GM11168 (cell line): ENCODE data around the gene ATP5PB.

ENCODE experiments used
- in situ Hi-C: fragments of 300-500 bp; cut with MboI; formaldehyde crosslinking; loops from one replicate; pipeline ENCODE4 v1.12.0; 2022; ENCODE audit warnings: low sequenced_read_pairs; ENCODE audit not compliant: unreplicated experiment

ATP5PB gene

GRCh38 chr1:111474106-111474505, 24.8 kb downstream of the ATP5PB start:
- in situ Hi-C loops = no loop called here

DNA sequence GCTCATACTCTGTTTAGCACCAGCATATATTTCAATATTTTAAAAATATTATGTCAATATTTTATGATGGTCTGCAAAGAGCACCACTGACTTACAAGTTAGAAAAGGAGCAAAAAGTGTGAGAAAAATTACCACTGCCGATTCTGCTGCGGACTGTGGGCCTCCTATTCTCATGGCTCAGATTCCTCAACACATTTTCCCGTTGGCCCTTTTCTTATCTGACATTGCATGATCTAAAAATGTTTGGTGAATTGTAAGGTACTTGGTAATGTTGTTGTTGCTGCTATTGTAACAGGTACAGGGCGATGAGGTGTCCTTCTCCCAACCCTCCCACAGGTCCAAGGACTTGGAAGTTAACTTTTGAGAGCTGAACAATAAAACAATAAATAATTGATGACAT, 25.3 kb downstream of the ATP5PB start:
- in situ Hi-C loops = no loop called here

DNA sequence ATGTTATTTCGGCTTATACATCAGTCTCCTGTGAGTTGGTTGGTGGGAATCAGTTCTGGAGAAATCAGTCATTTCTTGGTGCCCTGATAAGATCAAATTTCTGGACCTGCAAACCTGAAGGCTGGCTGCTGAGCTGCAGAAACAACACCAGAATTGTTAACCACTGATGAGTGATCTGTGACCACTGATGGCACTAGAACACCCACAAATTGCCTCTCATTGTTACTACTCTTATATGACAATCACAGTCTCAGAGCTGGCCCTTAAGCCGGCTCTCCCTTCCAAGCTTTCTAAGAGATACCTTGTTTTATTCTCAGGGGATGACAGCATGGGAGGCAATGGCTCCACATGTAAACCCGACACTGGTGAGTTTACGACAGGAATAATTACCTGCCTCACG, 26.4 kb downstream of the ATP5PB start:
- in situ Hi-C loops = no loop called here

- in situ Hi-C loops = no loop called here
Measured at GRCh38 chr1:111476214-111476613, 26.9 kb downstream of the ATP5PB start.

- in situ Hi-C loops = no loop called here
Measured at GRCh38 chr1:111476761-111477309, 27.6 kb downstream of the ATP5PB start.

GRCh38 chr1:111480674-111481073, 31.4 kb downstream of the ATP5PB start:
- in situ Hi-C loops = no loop called here

- in situ Hi-C loops = no loop called here
Measured at GRCh38 chr1:111481387-111482221, 32.3 kb downstream of the ATP5PB start.

GRCh38 chr1:111483166-111483565, 33.9 kb downstream of the ATP5PB start:
- in situ Hi-C loops = no loop called here

DNA sequence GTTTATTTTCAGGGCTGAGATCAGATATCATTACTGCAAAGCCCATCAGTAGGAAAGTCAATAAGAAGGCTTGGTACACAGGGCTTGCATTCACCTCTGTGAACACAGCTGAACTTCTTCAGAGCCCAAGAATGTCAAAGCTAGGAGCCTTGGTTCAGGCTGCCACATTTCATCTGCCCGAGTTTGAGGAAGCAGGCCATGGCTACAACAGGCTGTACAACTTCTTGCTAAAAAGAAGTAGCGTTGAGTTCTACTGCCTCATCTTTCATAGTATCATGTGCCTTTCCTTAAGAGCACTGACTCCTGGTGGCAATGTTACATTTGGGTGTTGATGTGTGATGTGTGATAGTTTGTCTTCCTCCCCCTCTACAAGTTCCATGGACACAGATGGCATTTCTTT, 34.6 kb downstream of the ATP5PB start:
- in situ Hi-C loops = no loop called here

GRCh38 chr1:111484391-111485026, 35.2 kb downstream of the ATP5PB start:
- in situ Hi-C loops = no loop called here

DNA sequence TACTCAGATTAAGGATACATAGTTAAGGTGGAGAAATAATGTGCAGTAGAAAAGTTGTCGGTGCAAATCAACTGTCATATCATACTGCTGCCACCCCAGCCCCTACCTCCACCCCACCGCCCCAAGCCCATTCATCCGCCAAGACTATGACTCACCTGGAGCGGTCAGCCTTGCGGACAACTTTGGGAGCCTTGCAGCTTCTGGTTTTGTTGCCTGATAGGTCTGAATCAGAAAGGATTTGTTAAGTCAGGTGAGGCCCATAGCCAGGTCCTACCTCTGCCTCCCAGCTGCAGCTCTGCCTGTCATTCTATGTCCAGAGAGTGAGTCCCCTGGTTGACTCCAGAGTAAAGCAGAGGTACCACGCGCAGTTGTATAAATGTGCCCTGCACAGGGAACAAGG, 37.2 kb downstream of the ATP5PB start:
- in situ Hi-C loops = no loop called here

DNA sequence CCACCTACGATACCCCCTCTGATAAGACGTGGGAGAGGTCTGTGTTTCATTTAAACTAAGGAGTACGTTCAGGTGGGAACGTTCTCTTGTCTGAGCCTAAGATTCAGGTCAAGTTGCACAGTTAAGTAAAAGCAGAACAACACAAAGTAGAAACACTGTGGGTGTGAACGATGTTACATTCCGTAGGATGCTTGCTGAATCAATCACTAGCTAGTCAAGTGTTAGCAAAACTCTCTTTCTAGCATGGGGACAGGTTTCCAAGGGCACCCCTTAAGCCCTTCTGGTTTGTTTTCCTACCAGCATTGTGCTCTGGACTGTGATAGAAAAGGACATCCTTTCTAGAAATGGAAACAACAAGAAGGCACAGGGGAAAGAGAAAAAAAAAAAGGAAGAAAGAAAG, 37.9 kb downstream of the ATP5PB start:
- in situ Hi-C loops = no loop called here

GRCh38 chr1:111488669-111489068, 39.4 kb downstream of the ATP5PB start:
- in situ Hi-C loops = no loop called here

- in situ Hi-C loops = no loop called here
Measured at GRCh38 chr1:111489604-111490003, 40.3 kb downstream of the ATP5PB start.

- in situ Hi-C loops = no loop called here
Measured at GRCh38 chr1:111490220-111490619, 41.0 kb downstream of the ATP5PB start.

DNA sequence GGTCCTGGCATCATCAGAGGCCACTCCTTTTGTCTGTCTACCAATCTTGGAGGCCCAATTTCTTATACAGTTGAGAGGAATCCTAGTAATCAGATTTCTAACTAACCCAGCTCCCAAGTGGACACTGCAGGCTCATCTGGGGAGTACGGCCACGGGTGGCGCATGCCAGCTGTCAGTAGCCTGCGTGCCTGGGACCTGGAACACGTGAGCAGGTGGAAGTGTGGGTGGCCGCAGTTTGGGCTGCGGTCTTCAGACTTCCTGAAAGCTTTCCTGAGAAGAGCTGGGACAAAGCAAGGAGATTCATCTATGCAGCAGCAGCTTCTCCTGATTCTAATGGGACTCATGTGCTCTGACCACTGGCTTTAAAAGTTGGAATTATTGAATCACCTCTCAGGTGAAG, 41.8 kb downstream of the ATP5PB start:
- in situ Hi-C loops = no loop called here

DNA sequence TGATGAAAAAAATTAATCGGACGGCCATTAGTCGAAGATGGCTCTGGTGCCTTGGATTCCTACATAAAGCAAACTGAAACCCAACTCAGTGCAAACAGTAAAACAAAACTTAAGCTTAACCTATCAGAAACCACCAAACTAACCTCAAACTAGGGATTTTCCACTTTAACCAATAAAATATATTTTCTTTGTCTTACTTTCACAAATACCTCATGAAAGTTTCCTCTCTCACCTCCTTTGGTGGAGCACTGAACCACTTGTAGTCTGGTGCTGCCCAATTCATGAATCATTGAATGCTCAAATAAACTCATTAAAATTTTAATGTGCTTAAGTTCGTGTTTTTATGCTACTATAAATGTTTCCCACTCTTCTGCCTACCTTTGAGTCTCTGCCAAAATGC, 47.1 kb downstream of the ATP5PB start:
- in situ Hi-C loops = no loop called here

DNA sequence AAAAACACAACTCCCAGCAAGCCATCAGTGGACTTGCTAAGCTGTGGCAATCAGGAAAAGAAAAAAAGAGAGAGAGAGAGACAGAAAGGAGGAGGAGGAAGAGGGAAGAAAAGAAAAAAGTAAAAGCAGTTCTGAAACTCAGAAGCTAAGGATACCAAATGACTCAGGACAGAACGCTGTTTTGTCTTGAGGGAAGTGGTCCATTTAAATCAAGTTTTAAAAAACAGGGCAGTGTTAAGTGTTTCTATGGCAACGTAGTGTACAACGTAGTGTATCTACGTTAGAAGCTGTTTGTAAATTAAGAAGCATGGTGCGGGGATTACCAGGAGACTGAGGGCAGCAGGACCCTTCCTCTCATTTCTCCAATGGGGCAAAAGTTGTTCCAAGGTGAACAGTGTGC, 48.3 kb downstream of the ATP5PB start:
- in situ Hi-C loops = no loop called here

DNA sequence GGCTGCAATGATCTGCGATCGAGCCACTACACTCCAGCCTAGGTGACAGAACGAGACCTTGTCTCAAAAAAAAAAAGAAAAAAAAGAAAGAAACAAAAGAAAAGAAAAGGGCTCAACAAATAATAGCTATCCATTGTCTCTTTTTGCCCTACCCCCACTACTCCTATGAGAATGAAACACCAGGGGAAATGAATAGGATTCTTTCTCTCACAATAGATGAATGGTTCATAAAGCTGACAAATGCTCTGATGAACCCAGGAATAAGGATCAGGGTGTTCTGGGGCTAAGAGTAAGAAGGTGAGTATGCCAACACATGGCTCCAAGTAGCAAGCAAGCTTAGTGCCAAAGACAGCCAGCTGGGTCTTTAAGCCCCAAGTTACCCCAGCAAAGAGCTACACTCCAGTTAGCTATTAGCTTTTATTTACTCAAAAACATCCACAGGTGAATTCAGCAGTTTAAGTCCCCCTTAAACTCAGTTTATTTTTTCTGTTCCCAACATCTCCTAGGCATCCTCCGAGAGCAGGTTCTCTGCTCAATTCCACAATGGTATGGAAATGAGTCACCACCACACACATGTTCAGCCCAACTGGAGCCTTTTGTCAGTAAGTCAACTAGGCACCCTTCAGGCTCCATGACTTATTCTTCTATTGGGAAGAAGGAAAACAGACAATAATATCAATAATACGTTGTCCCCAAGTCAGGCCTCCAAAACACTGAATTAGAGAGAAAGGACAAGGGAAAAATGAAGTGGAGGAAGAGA, 49.9 kb downstream of the ATP5PB start:
- in situ Hi-C loops = no loop called here

DNA sequence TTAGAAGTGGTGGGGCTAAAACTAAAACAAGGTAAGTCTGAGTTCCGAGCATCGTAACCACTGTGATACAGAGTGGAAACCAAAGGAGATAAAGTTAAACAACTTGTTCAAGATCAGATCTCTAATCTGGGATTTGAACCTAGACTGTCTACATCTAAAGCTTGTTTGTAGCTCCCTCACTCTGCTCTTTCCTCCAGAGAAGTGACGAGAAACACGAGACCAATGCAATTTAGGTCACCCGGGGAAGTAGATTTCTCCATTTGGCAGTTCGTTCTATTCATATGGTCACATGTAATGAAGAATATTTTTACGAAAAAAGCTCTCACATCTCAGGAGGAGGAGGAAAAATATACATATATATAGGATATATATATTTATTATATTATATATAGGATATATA, 52.4 kb downstream of the ATP5PB start:
- in situ Hi-C loops = loop anchor here (10.0 kb wide), 1 partner anchor 243 kb away; no protein-coding TSS in a partner anchor

- in situ Hi-C loops = loop anchor here (10.0 kb wide), 1 partner anchor 241 kb away; no protein-coding TSS in a partner anchor
Measured at GRCh38 chr1:111503585-111504060, 54.4 kb downstream of the ATP5PB start, which contains the start of the genes ADORA3 and TMIGD3. ADORA3 (minus strand) TSS chr1:111503633; CDS start chr1:111503354, 279 bp downstream. TMIGD3 (minus strand) TSS chr1:111503633; CDS start chr1:111503354, 279 bp downstream.
